KMS-11 (cell line): ENCODE results near the gene SOX11.

Source experiments
- H2AFZ ChIP-seq: fragments of 200-600 bp; sonication (generic); 2 replicates; pipeline ENCODE4 v1.6.1; 2016; ENCODE audit warnings: antibody characterized with exemption, mixed run types, low read depth
- H3K27ac ChIP-seq: fragments of 200-600 bp; sonication (generic); 2 replicates; pipeline ENCODE4 v1.6.1; 2016; ENCODE audit warnings: mild to moderate bottlenecking, mixed run types
- H3K27me3 ChIP-seq: fragments of 200-600 bp; sonication (generic); 2 replicates; pipeline ENCODE4 v1.6.1; 2017; ENCODE audit warnings: mild to moderate bottlenecking, low read depth, mixed run types, moderate library complexity; ENCODE audit not compliant: insufficient read depth
- H3K36me3 ChIP-seq: fragments of 200-600 bp; sonication (generic); 2 replicates; pipeline ENCODE4 v1.6.1; 2017; ENCODE audit warnings: mild to moderate bottlenecking, mixed run types; ENCODE audit not compliant: insufficient read depth
- H3K4me1 ChIP-seq: fragments of 200-600 bp; sonication (generic); 2 replicates; pipeline ENCODE4 v1.6.1; 2016; ENCODE audit warnings: mild to moderate bottlenecking, low read depth, mixed run types; ENCODE audit not compliant: poor library complexity, severe bottlenecking
- H3K4me2 ChIP-seq: fragments of 200-600 bp; sonication (generic); 2 replicates; pipeline ENCODE4 v1.7.0; 2016; ENCODE audit warnings: mild to moderate bottlenecking, mixed run types
- H3K4me3 ChIP-seq: fragments of 200-600 bp; sonication (generic); IDR thresholded peaks from 2 replicates; pipeline ENCODE4 v1.6.1; 2017; ENCODE audit warnings: low read depth, low read length, mixed read lengths; ENCODE audit not compliant: insufficient read depth
- H3K79me2 ChIP-seq: fragments of 200-600 bp; sonication (generic); 2 replicates; pipeline ENCODE4 v1.6.1; 2016; ENCODE audit warnings: low read depth, mixed run types; ENCODE audit not compliant: insufficient read depth
- H3K9ac ChIP-seq: fragments of 200-600 bp; sonication (generic); 2 replicates; pipeline ENCODE4 v1.6.1; 2016; ENCODE audit warnings: mild to moderate bottlenecking, mixed run types
- H4K20me1 ChIP-seq: fragments of 200-600 bp; sonication (generic); 2 replicates; pipeline ENCODE4 v1.6.1; 2016; ENCODE audit warnings: mild to moderate bottlenecking, mixed run types; ENCODE audit not compliant: insufficient read depth
- TF ChIP-seq, protein P1 (sequence below): fragments of 200-600 bp; sonication (generic); conservative IDR thresholded peaks from 2 replicates; pipeline ENCODE4 v1.6.1; 2017; ENCODE audit warnings: low read depth, mild to moderate bottlenecking, antibody characterized with exemption, low read length, moderate library complexity, mixed read lengths

Gene SOX11

GRCh38 chr2:5730386-5730785 lies 38.2 kb downstream of the SOX11 start:
- Histone ChIP-seq H3K79me2 (no peaks in the 10 kb centered on the region), H3K4me2 (no peak overlapping the region), H3K36me3 (no peaks in the 10 kb centered on the region), H2AFZ (no peak overlapping the region), H3K4me3 (no peak overlapping the region), H3K4me1 (no peaks in the 10 kb centered on the region), H4K20me1 (no peaks in the 10 kb centered on the region), H3K27me3 (no peaks in the 10 kb centered on the region), H3K27ac (no peak overlapping the region), H3K9ac (no peak overlapping the region)
- TF ChIP-seq, protein P1, sequence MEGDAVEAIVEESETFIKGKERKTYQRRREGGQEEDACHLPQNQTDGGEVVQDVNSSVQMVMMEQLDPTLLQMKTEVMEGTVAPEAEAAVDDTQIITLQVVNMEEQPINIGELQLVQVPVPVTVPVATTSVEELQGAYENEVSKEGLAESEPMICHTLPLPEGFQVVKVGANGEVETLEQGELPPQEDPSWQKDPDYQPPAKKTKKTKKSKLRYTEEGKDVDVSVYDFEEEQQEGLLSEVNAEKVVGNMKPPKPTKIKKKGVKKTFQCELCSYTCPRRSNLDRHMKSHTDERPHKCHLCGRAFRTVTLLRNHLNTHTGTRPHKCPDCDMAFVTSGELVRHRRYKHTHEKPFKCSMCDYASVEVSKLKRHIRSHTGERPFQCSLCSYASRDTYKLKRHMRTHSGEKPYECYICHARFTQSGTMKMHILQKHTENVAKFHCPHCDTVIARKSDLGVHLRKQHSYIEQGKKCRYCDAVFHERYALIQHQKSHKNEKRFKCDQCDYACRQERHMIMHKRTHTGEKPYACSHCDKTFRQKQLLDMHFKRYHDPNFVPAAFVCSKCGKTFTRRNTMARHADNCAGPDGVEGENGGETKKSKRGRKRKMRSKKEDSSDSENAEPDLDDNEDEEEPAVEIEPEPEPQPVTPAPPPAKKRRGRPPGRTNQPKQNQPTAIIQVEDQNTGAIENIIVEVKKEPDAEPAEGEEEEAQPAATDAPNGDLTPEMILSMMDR: no peak

GRCh38 chr2:5734859-5735520 lies 42.8 kb downstream of the SOX11 start:
- Histone ChIP-seq H3K79me2 (no peaks in the 10 kb centered on the region), H3K36me3 (no peaks in the 10 kb centered on the region), H3K4me1 (no peaks in the 10 kb centered on the region), H3K4me2 (no peak overlapping the region), H2AFZ (no peak overlapping the region), H3K4me3 (no peak overlapping the region), H4K20me1 (no peaks in the 10 kb centered on the region), H3K9ac (no peak overlapping the region), H3K27me3 (no peaks in the 10 kb centered on the region), H3K27ac (no peak overlapping the region)
- TF ChIP-seq, protein P1: no peak

DNA sequence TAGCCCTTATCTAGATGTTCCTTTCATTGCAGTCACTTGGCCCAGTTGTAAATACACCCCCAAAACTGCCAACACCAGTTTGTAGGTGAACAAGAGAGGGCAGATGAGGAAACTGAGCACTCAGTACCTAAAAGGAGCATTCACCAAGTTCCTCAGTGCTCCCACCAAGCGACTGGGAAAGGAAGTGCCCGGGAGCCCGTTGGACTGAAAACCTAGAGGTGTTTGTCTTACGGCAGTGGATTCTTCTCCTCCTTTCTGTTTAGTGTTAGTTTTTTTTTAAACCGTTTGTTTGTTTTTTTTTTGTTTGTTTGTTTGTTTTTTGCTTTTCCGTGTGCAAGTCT lies 43.3 kb downstream of the SOX11 start:
- Histone ChIP-seq H3K36me3 (no peaks in the 10 kb centered on the region), H3K4me1 (no peaks in the 10 kb centered on the region), H3K27ac (no peak overlapping the region), H3K9ac (no peak overlapping the region), H3K79me2 (no peaks in the 10 kb centered on the region), H2AFZ (no peak overlapping the region), H3K4me2 (no peak overlapping the region), H4K20me1 (no peaks in the 10 kb centered on the region), H3K27me3 (no peaks in the 10 kb centered on the region), H3K4me3 (no peak overlapping the region)
- TF ChIP-seq, protein P1: no peak

GRCh38 chr2:5736050-5736449 lies 43.9 kb downstream of the SOX11 start:
- Histone ChIP-seq H2AFZ (no peak overlapping the region), H3K4me2 (no peak overlapping the region), H3K79me2 (no peaks in the 10 kb centered on the region), H3K36me3 (no peaks in the 10 kb centered on the region), H3K27me3 (no peaks in the 10 kb centered on the region), H3K9ac (no peak overlapping the region), H3K27ac (no peak overlapping the region), H3K4me3 (no peak overlapping the region), H3K4me1 (no peaks in the 10 kb centered on the region), H4K20me1 (no peaks in the 10 kb centered on the region)
- TF ChIP-seq, protein P1: no peak
